Measurements from ENCODE around the gene LIPC. TPM values are rescaled to one million over a fixed set of nuclear protein-coding genes. Genes with fewer than 3 reads are reported as not detected.

Gene LIPC
- total and polyA plus RNA-seq, 2 of the 4 experiments (the other 2 are of a cell fraction): 0.07 TPM; not detected in 1

DNA sequence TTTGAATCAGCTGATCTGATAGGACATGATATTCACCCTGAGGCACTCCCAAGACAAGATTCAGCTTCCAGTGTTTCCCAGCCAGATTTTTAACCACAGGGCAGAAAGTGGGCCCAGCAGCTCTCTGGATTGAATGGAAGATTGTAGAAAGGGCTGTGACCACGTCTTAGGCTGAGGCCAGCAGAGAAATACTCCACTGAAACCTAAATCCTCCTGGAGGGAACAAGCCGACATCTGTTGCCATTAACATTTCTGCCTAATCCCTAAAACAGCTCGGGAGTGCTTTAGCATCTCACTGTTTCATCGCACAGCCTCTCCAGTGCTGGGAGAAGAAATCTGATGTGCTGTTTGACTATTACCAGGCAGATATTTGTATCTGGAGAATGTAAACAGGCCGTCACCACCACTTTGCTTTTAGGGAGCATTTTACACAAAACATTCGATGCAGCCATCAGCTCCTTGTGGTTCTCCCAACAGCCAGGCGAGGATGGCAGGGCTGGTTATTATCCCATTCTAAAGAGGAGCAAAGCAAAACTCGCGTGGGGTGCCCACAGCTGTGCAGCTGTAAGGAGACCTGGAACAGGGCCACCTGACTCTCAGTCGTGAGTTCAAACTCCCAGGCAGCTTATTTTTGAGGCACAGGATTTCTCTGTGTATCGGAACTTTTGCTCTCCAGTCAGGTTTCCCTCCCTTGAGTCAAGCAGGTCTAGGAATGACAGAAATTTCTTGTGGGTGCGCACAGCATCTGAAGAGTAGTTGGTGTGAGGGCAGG, 117.4 kb downstream of the LIPC start:
- Histone ChIP-seq H3K18ac (ENCODE audit: low read depth, low read length) (peak overlapping the region; percentile 42), H3K4me1 (ENCODE audit: control insufficient read depth, insufficient read depth, low read length) (peaks cover 42% of the 10 kb centered on the region)
- POLR2A ChIA-PET (ENCODE audit: unreplicated experiment): interaction anchor here (0.6 kb wide), 2 partner anchors 79 to 174 kb away, joined by 4 to 5 read pairs; no protein-coding TSS in a partner anchor

More for the DNA sequence above, 117.4 kb downstream of the LIPC start:
- TF ChIP-seq FOS (IDR thresholded peaks at IDR 0.05; ENCODE audit: low read depth, low read length) (no peak), RCOR1 (IDR thresholded peaks at IDR 0.05; ENCODE audit: insufficient replicate concordance, low read length) (no peak)
- DNase-seq: peak; percentile 74
- Histone ChIP-seq H3K23ac (ENCODE audit: low read depth, low read length) (peak overlapping the region; percentile 5), H3K4me3 (ENCODE audit: insufficient read depth, low read depth, low read length) (no peak overlapping the region), H4K5ac (ENCODE audit: low read depth, low read length) (peak overlapping the region; percentile 21), H4K20me1 (ENCODE audit: insufficient read depth, low read length) (no peaks in the 10 kb centered on the region), H3K14ac (replicated peaks; ENCODE audit: low read depth, low read length) (peak overlapping the region; percentile 24), H2AK9ac (replicated peaks; ENCODE audit: low read depth, low read length, poor library complexity) (no peak overlapping the region), H3K9me1 (ENCODE audit: insufficient read depth, low read length) (peaks cover 38% of the 10 kb centered on the region), H3K36me3 (ENCODE audit: control insufficient read depth, insufficient read depth, low read length) (no peaks in the 10 kb centered on the region), H3K56ac (ENCODE audit: extremely low read depth, insufficient read depth, low read length) (peak overlapping the region; percentile 45; the same call in 1 of the 2 replicates), H2BK5ac (ENCODE audit: low read depth, low read length, poor library complexity, severe bottlenecking) (peak overlapping the region; percentile 44), H3K27me3 (ENCODE audit: control insufficient read depth, insufficient read depth, low read length) (no peaks in the 10 kb centered on the region), H4K91ac (ENCODE audit: insufficient read depth, low read depth, low read length) (peak overlapping the region; percentile 91), H2BK120ac (ENCODE audit: low read depth, low read length) (peak overlapping the region; percentile 93), H3K9ac (ENCODE audit: low read depth, low read length) (no peak overlapping the region), H2AK5ac (ENCODE audit: low read depth, low read length) (peak overlapping the region; percentile 93), H3K27ac (ENCODE audit: insufficient read depth, low read length) (peak overlapping the region; percentile 72), H3K9me3 (ENCODE audit: control insufficient read depth, insufficient read depth, low read length) (no peaks in the 10 kb centered on the region), H3K4me2 (ENCODE audit: low read depth, low read length) (peak overlapping the region; percentile 14; the same call in 1 of the 2 replicates), H4K8ac (ENCODE audit: low read depth in 2 of 2, low read length in 2 of 2) (peak overlapping the region; percentile 41 to 45; a peak in 3 of 4 replicates), H2AFZ (replicated peaks; ENCODE audit: low read length, poor library complexity) (peak overlapping the region; percentile 57), H2BK15ac (ENCODE audit: low read depth, low read length) (peak overlapping the region; percentile 67; the same call in 2 of the 3 replicates), H3K4ac (ENCODE audit: low read depth, low read length) (peak overlapping the region; percentile 96), H2BK20ac (ENCODE audit: low read depth, low read length) (peak overlapping the region; percentile 50), H3K79me1 (ENCODE audit: low read depth in 1 of 2, low read length in 2 of 2) (no peaks in the 10 kb centered on the region)
- intact Hi-C loops (cut with micrococcal nuclease): loop anchor here (1.0 to 5.0 kb wide), 2 partner anchors 77 to 217 kb away; no protein-coding TSS in a partner anchor
- dilution Hi-C loops (cut with HindIII; ENCODE audit: low sequenced_read_pairs, unreplicated experiment): no loop called here
- 57% methylated on average over 3 of the region's 12 CpGs; no CpG with 5 or more reads in 1 of the 2 experiments for WGBS, 2 experiments (ENCODE audit: extremely low coverage in 2 of 2, insufficient read length in 1 of 2)
- CTCF ChIA-PET: interaction anchor here (0.9 kb wide), 1 partner anchor 230 kb away, joined by 3 read pairs; no protein-coding TSS in a partner anchor
- ATAC-seq (ENCODE audit: low read depth): peak; percentile 64
- in situ Hi-C loops (cut with MboI; ENCODE audit: low sequenced_read_pairs): no loop called here
- no TSS peak for BruUV-seq (replicated peaks)

Data from IMR-90 (cell line).